NOMO-1 (cell line): Measurements from ENCODE around the gene CLIC1.

Experiments used
- DNase-seq, 2 experiments: peaks; one replicate each; lab custom pipeline; 2025; ENCODE audit not compliant: unreplicated experiment in 2 of 2; lab: John Stamatoyannopoulos, UW

CLIC1 gene

GRCh38 chr6:31683591-31683990 is 52.7 kb downstream of the CLIC1 start:
- no peak for DNase-seq

DNA sequence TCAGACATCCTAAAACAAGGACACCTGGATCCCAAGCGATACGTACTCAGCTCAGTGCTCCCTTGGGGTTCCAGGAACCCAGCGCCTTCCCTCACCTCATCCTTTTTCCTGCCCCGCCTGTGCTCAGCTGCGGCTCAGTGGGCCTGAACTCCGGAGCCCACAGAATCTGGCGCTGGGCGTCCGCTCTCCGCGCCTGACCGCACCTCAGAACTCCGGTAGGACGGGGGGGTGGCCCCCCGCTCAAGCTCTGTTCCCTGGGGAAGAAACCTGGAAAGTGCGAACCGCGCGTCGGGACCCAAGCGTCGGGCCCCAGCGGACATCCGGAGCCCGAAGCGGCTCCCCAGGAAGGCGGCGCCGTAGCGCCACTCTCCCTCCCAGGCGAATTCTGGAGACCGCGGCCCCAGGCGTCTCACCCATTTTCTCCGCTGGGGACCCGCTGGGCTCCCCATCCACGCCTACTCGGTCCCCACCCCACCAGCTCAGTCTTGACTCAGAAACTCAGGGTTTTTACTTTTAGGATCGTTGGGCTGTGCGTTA is 55.1 kb downstream of the CLIC1 start:
- no peak for DNase-seq
